ENCODE results near the gene TMEM126A.
A peak's percentile ranks its signal among the peaks of the same experiment; 100 is the strongest.
"Not testable (repeated sequence)": the region's sequence is repeated elsewhere in the genome, so short reads cannot be mapped to it uniquely, and the experiment has no call there.

TMEM126A gene

GRCh38 chr11:85647604-85648299, at the start of gene TMEM126A:
TSS of gene TMEM126A (plus strand) at chr11:85647967. CDS start at chr11:85650256, 2,289 bp downstream.
- peak; percentile 95 for DNase-seq

- DNase-seq, result no peak
These were observed 48.7 kb upstream of the TMEM126A start for GRCh38 chr11:85599083-85599482.

DNA sequence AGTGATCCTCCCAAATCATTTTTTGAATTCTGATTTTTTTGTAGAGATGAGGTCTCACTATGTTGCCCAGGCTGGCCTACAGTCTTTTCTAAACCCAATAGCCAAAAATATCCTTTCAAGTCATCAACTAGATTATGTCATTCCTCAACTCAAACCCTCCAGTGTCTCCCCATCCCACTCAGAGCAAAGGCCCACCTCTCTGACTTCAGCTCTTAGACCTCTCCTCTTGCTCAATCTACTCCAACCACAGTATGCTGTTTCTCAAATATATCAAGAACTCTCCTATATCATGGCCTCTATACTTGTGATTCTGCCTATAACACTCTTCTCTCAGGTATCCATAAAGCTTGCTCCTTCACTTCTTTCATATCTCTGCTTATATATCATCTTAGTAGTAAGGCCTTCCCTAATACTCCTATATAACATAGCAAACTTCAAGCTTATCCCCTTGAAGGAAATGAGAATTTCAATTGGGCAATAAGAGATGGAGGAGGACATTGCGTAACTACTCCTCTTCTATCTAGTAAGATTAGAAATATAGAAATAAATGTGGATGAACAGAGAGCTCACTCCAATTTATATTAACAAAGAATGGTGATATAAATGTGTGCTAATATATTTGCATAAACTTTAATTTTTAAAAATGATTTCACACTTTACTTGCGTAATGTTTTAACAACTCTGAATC, 45.1 kb upstream of the TMEM126A start:
- DNase-seq, result no peak

GRCh38 chr11:85603220-85603619, 44.5 kb upstream of the TMEM126A start:
- no peak for DNase-seq

GRCh38 chr11:85606237-85606636, 41.5 kb upstream of the TMEM126A start:
- DNase-seq, result not testable (repeated sequence)

DNA sequence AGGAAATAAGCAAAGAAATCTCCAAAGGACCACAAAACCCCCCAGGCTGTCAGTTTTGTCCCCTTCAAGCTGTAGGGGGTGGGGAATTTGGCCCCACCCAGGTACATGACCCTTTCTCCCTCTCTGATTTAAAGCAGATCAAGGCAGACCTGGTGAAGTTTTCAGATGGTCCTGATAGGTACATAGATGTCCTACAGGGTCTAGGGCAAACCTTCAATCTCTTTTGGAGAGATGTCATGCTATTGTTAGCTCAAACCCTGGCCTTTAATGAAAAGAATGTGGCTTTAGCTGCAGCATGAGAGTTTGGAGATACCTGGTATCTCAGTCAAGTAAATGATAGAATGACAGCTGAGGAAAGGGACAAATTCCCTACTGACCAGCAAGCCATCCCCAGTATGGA, 39.1 kb upstream of the TMEM126A start:
- DNase-seq, result not testable (repeated sequence)

GRCh38 chr11:85609286-85609685, 38.5 kb upstream of the TMEM126A start:
- not testable (repeated sequence) for DNase-seq

GRCh38 chr11:85611643-85612042, 36.1 kb upstream of the TMEM126A start:
- not testable (repeated sequence) for DNase-seq

DNA sequence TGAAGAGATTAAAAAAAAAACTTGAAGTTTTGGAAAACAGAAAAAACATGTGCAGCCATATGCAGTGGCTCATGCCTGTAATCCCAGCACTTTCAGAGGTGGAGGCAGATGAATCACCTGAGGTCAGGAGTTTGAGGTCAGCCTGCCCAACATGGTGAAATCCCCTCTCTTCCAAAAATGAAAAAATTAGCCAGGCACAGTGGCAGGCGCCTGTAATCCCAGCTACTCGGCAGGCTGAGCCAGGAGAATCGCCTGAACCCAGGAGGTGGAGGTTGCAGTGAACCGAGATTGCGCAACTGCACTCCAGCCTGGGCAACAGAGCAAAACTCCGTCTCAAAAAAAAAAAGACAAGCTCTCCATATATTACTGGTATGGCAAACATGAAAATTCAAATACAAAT, 28.3 kb upstream of the TMEM126A start:
- DNase-seq, result no peak

DNA sequence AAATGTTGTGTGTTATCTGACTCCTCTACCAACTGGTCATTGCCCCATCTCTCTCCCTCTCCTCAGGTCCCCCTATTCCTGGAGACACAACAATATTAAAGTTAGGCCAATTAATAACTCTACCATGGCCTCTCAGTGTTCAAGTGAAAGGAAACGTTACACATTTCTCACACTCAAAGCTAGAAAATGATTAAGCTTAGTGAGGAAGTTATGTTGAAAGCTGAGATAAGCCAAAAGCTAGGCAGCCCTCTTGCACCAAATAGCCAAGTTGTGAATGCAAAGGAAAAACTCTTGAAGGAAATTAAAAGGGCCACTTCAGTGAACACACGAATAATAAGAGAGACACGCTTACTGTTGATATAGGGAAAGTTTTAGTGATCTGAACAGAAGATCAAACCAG, 27.5 kb upstream of the TMEM126A start:
- peak; percentile 9 for DNase-seq

DNA sequence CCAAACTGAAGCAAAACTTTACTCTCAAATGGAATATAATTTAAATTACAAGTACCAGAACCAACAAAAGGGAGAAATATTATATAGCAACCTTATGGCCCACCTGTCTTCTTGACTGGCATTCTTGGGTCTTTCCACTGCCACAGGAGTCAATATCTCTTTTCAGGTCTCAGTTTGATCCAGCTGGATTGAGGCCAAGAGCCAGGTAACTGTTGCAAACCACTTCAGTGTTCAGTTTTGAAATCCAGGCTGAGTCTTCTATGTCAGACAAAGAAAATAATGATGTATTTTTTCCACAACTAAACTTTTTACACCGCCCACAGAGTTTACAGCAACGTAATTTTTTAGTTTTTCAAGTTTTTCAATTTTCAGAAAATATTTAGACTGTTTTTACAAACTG, 21.3 kb upstream of the TMEM126A start:
- no peak for DNase-seq

DNA sequence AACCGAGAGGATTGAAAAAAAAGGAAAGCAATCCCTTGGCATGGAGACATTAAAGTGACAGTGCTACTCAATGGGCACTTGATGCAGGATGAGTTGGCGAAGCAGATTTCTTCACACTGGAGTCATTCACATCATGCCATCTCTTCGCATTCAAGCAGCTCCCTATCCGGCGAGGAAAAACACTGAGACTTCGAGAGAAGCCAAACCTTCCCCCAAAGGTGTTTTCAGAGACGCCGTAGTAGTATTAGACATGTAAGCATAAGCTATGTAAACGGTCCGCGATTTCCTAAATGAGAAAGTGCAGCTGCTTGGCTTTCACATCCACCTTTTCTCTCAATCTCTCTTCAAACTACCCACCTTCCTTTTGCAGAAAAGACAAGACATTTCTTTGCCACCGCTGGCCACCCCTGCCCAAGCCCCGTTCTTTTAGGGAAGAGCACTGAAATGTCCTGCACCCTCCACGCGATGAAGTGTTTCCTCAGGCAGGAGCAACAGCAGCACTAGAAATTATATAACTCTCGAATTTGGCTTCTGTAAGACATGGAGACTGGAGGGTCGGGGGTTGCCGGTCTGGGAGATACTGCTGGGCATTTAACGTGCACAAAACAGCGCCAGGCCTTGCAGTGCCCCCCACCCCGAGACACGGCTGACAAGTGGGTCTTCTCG, 20.3 kb upstream of the TMEM126A start, which contains the start of gene DLG2:
Gene DLG2 (minus strand): TSS at position 13 of the 666 bp plus-strand sequence.
- DNase-seq, result peak; percentile 23

GRCh38 chr11:85627998-85628770, 19.6 kb upstream of the TMEM126A start, which contains the start of gene TMEM126B:
TSS of gene TMEM126B (plus strand) at chr11:85628593. CDS start at chr11:85628608, 15 bp downstream.
- peak; percentile 98 for DNase-seq

GRCh38 chr11:85628771-85629341, 18.9 kb upstream of the TMEM126A start:
- DNase-seq, result peak; percentile 26

GRCh38 chr11:85634747-85635146, 13.0 kb upstream of the TMEM126A start:
- DNase-seq, result no peak

GRCh38 chr11:85643191-85643614, 4.6 kb upstream of the TMEM126A start:
- DNase-seq, result no peak

DNA sequence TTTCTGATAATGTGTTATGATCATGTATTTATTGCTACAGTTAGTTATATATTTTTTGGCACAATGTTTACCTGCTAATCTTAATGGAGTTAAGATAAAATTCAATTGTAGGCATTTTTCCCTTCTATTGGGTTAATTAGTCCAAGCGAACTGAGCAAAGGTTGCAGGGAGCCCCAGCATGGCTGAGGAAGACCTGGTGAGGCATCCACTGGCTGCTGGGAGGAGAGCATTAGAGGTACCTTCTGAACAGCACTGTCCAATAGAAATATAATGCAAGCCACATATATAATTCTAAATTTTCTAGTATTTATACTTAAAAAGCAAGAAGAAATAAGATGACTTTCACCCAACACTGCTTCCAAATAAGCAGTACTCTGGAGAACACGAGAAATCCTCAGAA, 689 bp upstream of the TMEM126A start:
- no peak for DNase-seq

GRCh38 chr11:85651118-85651517, 3.4 kb downstream of the TMEM126A start:
- no peak for DNase-seq

DNA sequence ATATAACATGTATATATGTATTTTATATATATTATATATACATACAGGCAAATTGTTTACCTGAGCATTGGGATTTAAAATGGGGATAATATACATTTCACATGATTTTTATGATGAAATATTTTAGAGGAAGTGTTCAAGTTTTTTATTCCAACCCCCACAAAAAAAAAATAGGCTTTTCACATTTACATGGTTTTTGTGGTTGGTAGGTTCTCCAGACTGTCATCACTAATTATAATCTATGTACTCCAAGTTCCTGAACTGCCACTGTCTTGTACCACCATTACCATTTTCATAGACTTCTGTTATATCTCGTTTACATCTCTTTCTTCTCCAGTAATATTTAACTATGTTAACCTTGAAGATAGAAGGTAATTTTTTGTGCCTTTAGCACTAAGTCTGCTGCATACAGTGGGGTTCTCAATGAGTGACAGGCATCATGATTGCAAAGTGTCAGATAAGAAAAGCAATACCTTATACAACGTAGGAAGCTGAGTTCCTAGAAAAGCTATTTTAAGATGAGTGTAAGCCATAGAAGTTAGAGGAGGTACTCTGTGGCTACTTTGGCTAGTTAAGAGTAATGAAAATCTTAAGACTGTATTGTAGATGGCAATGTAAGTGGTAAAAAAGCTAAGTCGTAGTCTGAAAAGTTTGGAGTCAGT, 5.2 kb downstream of the TMEM126A start:
- DNase-seq, result no peak

DNA sequence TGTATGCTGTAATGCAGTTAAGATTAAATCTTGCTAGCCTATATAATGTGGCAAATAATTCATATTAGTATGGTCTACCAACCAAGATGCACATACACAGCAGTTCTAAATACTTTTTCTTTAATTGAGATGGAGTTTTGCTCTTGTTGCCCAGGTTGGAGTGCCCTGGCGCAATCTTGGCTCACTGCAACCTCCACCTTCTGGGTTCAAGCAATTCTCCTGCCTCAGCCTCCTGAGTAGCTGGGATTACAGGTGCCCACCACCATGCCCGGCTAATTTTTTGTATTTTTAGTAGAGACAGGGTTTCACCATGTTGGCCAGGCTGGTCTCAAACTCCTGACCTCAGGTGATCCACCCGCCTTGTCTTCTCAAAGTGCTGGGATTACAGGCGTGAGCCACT, 6.6 kb downstream of the TMEM126A start:
- DNase-seq, result not testable (repeated sequence)

- no peak for DNase-seq
These were observed 9.0 kb downstream of the TMEM126A start for GRCh38 chr11:85656777-85657176.

GRCh38 chr11:85658180-85658579, 10.4 kb downstream of the TMEM126A start:
- no peak for DNase-seq
